GM12878 (cell line): ENCODE data around the gene CRTC1. TPM values are rescaled to one million over a fixed set of nuclear protein-coding genes. Genes with fewer than 3 reads are reported as not detected.

ENCODE experiments used
- ATAC-seq: fragments of 200-7000 bp; cut with Tn5 transposase; 3 replicates; pipeline ENCODE4 v1.9.1; 2020; ENCODE audit warnings: mild to moderate bottlenecking, moderate library complexity
- BruUV-seq: library from RNA; stranded (reverse); fragments of 400-500 nt; replicated peaks from 2 replicates; lab custom pipeline; 2021; lab: Mats Ljungman, UMichigan
- CTCF ChIA-PET: fragments of 300-600 bp; sonication (Branson Sonifier 250); formaldehyde crosslinking; extraction: SDS; loops from one replicate; lab custom pipeline; 2021; ENCODE audit warnings: inconsistent platforms; lab: Yijun Ruan, JAX
- POLR2A ChIA-PET: fragments of 350-600 bp; formaldehyde crosslinking; extraction: SDS; loops from one replicate; lab custom pipeline; 2021; ENCODE audit warnings: inconsistent platforms; lab: Charles Lee
- RAD21 ChIA-PET: fragments of 300-600 bp; sonication (Branson Sonifier 250); formaldehyde crosslinking; loops from one replicate; lab custom pipeline; 2023; ENCODE audit warnings: antibody characterized with exemption; ENCODE audit not compliant: unreplicated experiment; lab: Charles Lee
- SMC1A ChIA-PET: fragments of 300-600 bp; sonication (Branson Sonifier 250); formaldehyde crosslinking; loops from one replicate; lab custom pipeline; 2023; ENCODE audit not compliant: unreplicated experiment, uncharacterized antibody; lab: Charles Lee
- DNase-seq: peaks from one replicate; pipeline ENCODE4 v3.0.0-alpha.2; 2011; ENCODE audit warnings: low read depth, low spot score
- FAIRE-seq: peaks from 3 replicates; lab custom pipeline; 2011; peaks lifted over from hg19 to GRCh38; lab: Jason Lieb, UNC
- H2AFZ ChIP-seq: 2 replicates; pipeline ENCODE4 v1.6.0; 2011; ENCODE audit warnings: low read depth, low read length, control low read depth; ENCODE audit not compliant: control insufficient read depth
- H3K27ac ChIP-seq: 2 replicates; pipeline ENCODE4 v1.5.1; 2011; ENCODE audit warnings: control low read depth; ENCODE audit not compliant: control insufficient read depth, insufficient read depth
- H3K27me3 ChIP-seq, 2 experiments: replicated peaks in 1 of 2; 2 replicates each; pipeline versions ENCODE4 v1.6.0 to v1.6.1; 2011; ENCODE audit warnings: low read length in 1 of 2; ENCODE audit not compliant: control insufficient read depth in 2 of 2, insufficient read depth in 2 of 2
- H3K36me3 ChIP-seq, 2 experiments: 2 replicates each; pipeline ENCODE4 v1.5.1; 2011; ENCODE audit warnings: low read length in 1 of 2; ENCODE audit not compliant: control insufficient read depth in 2 of 2, insufficient read depth in 2 of 2
- H3K4me1 ChIP-seq: 2 replicates; pipeline ENCODE4 v1.6.1; 2011; ENCODE audit warnings: mild to moderate bottlenecking, low read length, moderate library complexity, mixed read lengths; ENCODE audit not compliant: control insufficient read depth, insufficient read depth
- H3K4me2 ChIP-seq: 2 replicates; pipeline ENCODE4 v1.6.0; 2011; ENCODE audit warnings: control low read depth; ENCODE audit not compliant: control insufficient read depth, insufficient read depth
- H3K4me3 ChIP-seq: fragments of 200-600 bp; sonication (generic); 2 replicates; pipeline ENCODE4 v1.5.1; 2016
- H3K79me2 ChIP-seq: 2 replicates; pipeline ENCODE4 v1.6.0; 2011; ENCODE audit warnings: low read length; ENCODE audit not compliant: control insufficient read depth, insufficient read depth
- H3K9ac ChIP-seq: 2 replicates; pipeline ENCODE4 v1.8.0; 2011; ENCODE audit warnings: low read length, control low read depth, mixed read lengths; ENCODE audit not compliant: control insufficient read depth, insufficient read depth
- H3K9me3 ChIP-seq: replicated peaks from 3 replicates; pipeline ENCODE4 v1.5.1; 2011; ENCODE audit warnings: mild to moderate bottlenecking, low read length; ENCODE audit not compliant: control insufficient read depth, insufficient read depth
- H4K20me1 ChIP-seq: 2 replicates; pipeline ENCODE4 v1.6.0; 2011; ENCODE audit not compliant: control insufficient read depth, insufficient read depth
- CREB1 ChIP-seq: IDR thresholded peaks from 2 replicates; pipeline ENCODE4 v1.6.1; 2012; ENCODE audit warnings: low read depth, mild to moderate bottlenecking, inconsistent platforms
- EED ChIP-seq: sonication (generic); IDR thresholded peaks from 2 replicates; pipeline ENCODE4 v1.6.1; 2016; ENCODE audit warnings: antibody characterized with exemption, low read depth
- IRF5 ChIP-seq: fragments of 450-650 bp; IDR thresholded peaks from 2 replicates; pipeline ENCODE4 v1.6.1; 2017; ENCODE audit warnings: borderline replicate concordance
- JUNB ChIP-seq: IDR thresholded peaks from 2 replicates; pipeline ENCODE4 v1.6.1; 2016; ENCODE audit warnings: antibody characterized with exemption, mild to moderate bottlenecking
- NFXL1 ChIP-seq: fragments of 450-650 bp; IDR thresholded peaks from 2 replicates; pipeline ENCODE4 v1.6.1; 2017; ENCODE audit warnings: antibody characterized with exemption, mild to moderate bottlenecking, borderline replicate concordance
- PAX8 ChIP-seq: fragments of 450-650 bp; IDR thresholded peaks from 2 replicates; pipeline ENCODE4 v1.6.1; 2017; ENCODE audit warnings: mild to moderate bottlenecking, moderate library complexity
- WGBS: methylation state at CpG from one replicate; pipeline ENCODE4 v1.1.6; 2016; ENCODE audit warnings: low lambda C conversion rate; ENCODE audit not compliant: insufficient replicate concordance, insufficient coverage; ENCODE audit errors: missing lambda C conversion rate; 5-methylcytosine and 5-hydroxymethylcytosine counted together
- in situ Hi-C: fragments of 300-500 bp; cut with MboI; formaldehyde crosslinking; loops from 9 replicates; pipeline ENCODE4 v1.14.3; 2018; ENCODE audit warnings: mixed read lengths
- intact Hi-C: fragments of 100-400 bp; cut with micrococcal nuclease; formaldehyde crosslinking; loops from one replicate; pipeline ENCODE4 v1.14.2; 2022; ENCODE audit not compliant: unreplicated experiment
- polyA plus RNA-seq, 11 experiments: library from polyadenylated mRNA; depleted of rRNA in 4 of 11; unstranded in 6 of 11; stranded (reverse) in 5 of 11; fragments of >200 nt; fragmentation: Nextera tagmentation in 4 of 11; fragmentation: Illumina TruSeq in 1 of 11; extraction: Ambion mirVana in 4 of 11; extraction: Trizol in 1 of 11; gene quantifications; 1 replicate in 1 of 11; 2 replicates in 10 of 11; pipeline versions ENCODE4 v1.2.1 to v1.2.3, GENCODE V29; 2011 to 2016; ENCODE audit warnings: inconsistent platforms in 2 of 11, missing spikeins in 2 of 11, low read depth in 1 of 11
- total RNA-seq, 4 experiments: library from RNA; depleted of rRNA in 3 of 4; stranded (reverse); fragments of >200 nt in 3 of 4; fragmentation: Illumina TruSeq in 1 of 4; extraction: Trizol in 1 of 4; gene quantifications; 2 replicates each; pipeline versions ENCODE4 v1.2.1 to v1.2.3, GENCODE V29; 2013 to 2021

Gene CRTC1
- total and polyA plus RNA-seq, 10 of the 15 experiments (the other 5 are each of a cell fraction or from before 2014, with no cell fraction given) = 0.02 to 4.6 (median 1.1) TPM; not detected in 1

GRCh38 chr19:18646535-18647370, 36.7 kb upstream of the CRTC1 start:
- ATAC-seq = no peak

GRCh38 chr19:18647371-18647767, 36.1 kb upstream of the CRTC1 start:
- H3K36me3 ChIP-seq = no peaks in the 10 kb centered on the region; a peak in 2 of 4 replicates
- no peak for DNase-seq
- H3K4me1 ChIP-seq = peaks cover 18% of the 10 kb centered on the region
- BruUV-seq = no TSS peak
- ChIA-PET SMC1A (no interaction called here), POLR2A (no interaction called here), RAD21 (no interaction called here), CTCF (no interaction called here)
- H3K4me2 ChIP-seq = no peak overlapping the region
- 89% methylated on average over 1 of the region's 1 CpG for WGBS
- FAIRE-seq = no peak
- H2AFZ ChIP-seq = no peak overlapping the region
- intact Hi-C loops (no loop called here), in situ Hi-C loops (no loop called here)
- H3K4me3 ChIP-seq = no peak overlapping the region
- no peak for ATAC-seq
- no peaks in the 10 kb centered on the region; the same call in 1 of the 2 replicates for H3K79me2 ChIP-seq
- no peaks in the 10 kb centered on the region for H3K9me3 ChIP-seq
- no peak overlapping the region for H3K9ac ChIP-seq
- H3K27ac ChIP-seq = no peak overlapping the region
- H4K20me1 ChIP-seq = peaks cover 9% of the 10 kb centered on the region; the same call in 1 of the 2 replicates
- TF ChIP-seq EED = no peak
- no peak for TF ChIP-seq JUNB
- no peak for TF ChIP-seq CREB1
- H3K27me3 ChIP-seq = no peaks in the 10 kb centered on the region

More at GRCh38 chr19:18646535-18647370, 36.7 kb upstream of the CRTC1 start:
- Histone ChIP-seq H3K9me3 (no peaks in the 10 kb centered on the region), H3K4me1 (peaks cover 18% of the 10 kb centered on the region), H4K20me1 (peaks cover 9% of the 10 kb centered on the region; the same call in 1 of the 2 replicates), H2AFZ (no peak overlapping the region), H3K27me3 (no peaks in the 10 kb centered on the region), H3K36me3 (no peaks in the 10 kb centered on the region; a peak in 2 of 4 replicates), H3K9ac (no peak overlapping the region), H3K4me2 (no peak overlapping the region), H3K27ac (no peak overlapping the region), H3K4me3 (no peak overlapping the region), H3K79me2 (no peaks in the 10 kb centered on the region; the same call in 1 of the 2 replicates)
- ChIA-PET RAD21 (no interaction called here), CTCF (no interaction called here), SMC1A (no interaction called here), POLR2A (no interaction called here)
- in situ Hi-C loops (no loop called here), intact Hi-C loops (no loop called here)
- WGBS = 95% methylated on average over 24 of the region's 34 CpGs
- FAIRE-seq = no peak
- no peak for DNase-seq
- no peak for TF ChIP-seq PAX8
- TF ChIP-seq IRF5 = no peak
- no peak for TF ChIP-seq NFXL1
- BruUV-seq = no TSS peak
